Chondrocyte (in vitro differentiated cells): ENCODE measurements around the gene ZDHHC14. TPM values are rescaled to one million over a fixed set of nuclear protein-coding genes. Genes with fewer than 3 reads are reported as not detected.
"Not testable (repeated sequence)": the region's sequence is repeated elsewhere in the genome, so short reads cannot be mapped to it uniquely, and the experiment has no call there.

ENCODE experiments used
- DNase-seq: peaks from one replicate; pipeline ENCODE4 v3.0.0; 2021; ENCODE audit warnings: mixed read lengths, low spot score
- H3K27ac Mint-ChIP-seq: one replicate; pipeline ENCODE4 v1.8.0; 2021; ENCODE audit warnings: mild to moderate bottlenecking, moderate library complexity, mixed read lengths; ENCODE audit not compliant: unreplicated experiment
- H3K27me3 Mint-ChIP-seq: 2 replicates; pipeline ENCODE4 v1.8.0; 2021; ENCODE audit warnings: low read depth, mixed read lengths
- H3K36me3 Mint-ChIP-seq: 2 replicates; pipeline ENCODE4 v1.8.0; 2021; ENCODE audit warnings: low read depth, mixed read lengths
- H3K4me1 Mint-ChIP-seq: 2 replicates; pipeline ENCODE4 v1.8.0; 2021; ENCODE audit warnings: low read depth, mild to moderate bottlenecking, mixed read lengths
- H3K4me3 Mint-ChIP-seq: one replicate; pipeline ENCODE4 v1.8.0; 2021; ENCODE audit warnings: mild to moderate bottlenecking, moderate library complexity, mixed read lengths; ENCODE audit not compliant: unreplicated experiment
- H3K9me3 Mint-ChIP-seq: 2 replicates; pipeline ENCODE4 v1.8.0; 2021; ENCODE audit warnings: low read depth, mixed read lengths
- total RNA-seq: library from RNA; stranded (reverse); gene quantifications from 3 replicates; pipeline ENCODE4 v1.2.1, GENCODE V29; 2021
- TF ChIP-seq, protein P1 (sequence below): fragments of 200-600 bp; sonication (generic); IDR thresholded peaks from 2 replicates; pipeline ENCODE4 v1.5.0; 2021; ENCODE audit warnings: antibody characterized with exemption, mild to moderate bottlenecking, moderate library complexity

ZDHHC14 gene
- total RNA-seq, 1 donor from 2014 or later = 8.4 TPM

DNA sequence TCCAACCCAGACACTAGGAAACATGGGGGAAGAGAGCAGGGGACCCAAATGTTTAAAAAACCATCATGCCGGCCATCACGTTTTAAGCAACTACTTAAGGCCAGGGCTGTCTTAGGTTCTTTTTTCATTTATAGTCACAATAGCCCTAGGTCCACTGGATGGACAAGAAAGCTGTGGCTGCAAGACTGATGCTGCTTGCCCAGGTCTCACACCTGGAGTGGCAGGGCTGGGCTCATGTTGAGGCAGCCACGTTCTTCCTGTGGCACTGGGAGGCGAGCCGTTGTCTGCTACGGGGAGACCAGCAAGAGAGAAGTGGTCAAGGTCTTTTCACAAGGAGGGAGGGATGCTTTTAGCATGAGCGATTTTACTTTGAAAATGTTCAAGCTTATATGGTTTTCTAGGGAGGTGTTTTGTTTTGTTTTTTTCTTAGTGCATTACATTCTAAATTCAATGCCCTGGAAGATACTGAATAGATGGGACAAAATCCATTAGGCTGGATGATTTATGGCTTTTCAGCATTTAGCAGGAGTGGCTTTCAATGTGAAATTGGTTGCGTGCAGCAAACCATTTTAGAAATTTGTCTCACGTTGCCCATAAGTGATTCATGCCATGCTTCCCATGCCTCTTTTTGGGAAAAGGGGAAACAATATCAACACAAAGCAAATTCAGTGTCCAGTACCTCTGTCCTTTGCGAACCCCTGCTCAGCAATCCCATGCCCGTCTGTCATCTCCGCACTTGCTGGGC, 335.4 kb downstream of the ZDHHC14 start:
- H3K9me3 Mint-ChIP-seq = no peaks in the 10 kb centered on the region
- H3K36me3 Mint-ChIP-seq = no peaks in the 10 kb centered on the region
- H3K4me1 Mint-ChIP-seq = peaks cover 39% of the 10 kb centered on the region
- H3K27ac Mint-ChIP-seq = peak overlapping the region; percentile 85
- TF ChIP-seq, protein P1, sequence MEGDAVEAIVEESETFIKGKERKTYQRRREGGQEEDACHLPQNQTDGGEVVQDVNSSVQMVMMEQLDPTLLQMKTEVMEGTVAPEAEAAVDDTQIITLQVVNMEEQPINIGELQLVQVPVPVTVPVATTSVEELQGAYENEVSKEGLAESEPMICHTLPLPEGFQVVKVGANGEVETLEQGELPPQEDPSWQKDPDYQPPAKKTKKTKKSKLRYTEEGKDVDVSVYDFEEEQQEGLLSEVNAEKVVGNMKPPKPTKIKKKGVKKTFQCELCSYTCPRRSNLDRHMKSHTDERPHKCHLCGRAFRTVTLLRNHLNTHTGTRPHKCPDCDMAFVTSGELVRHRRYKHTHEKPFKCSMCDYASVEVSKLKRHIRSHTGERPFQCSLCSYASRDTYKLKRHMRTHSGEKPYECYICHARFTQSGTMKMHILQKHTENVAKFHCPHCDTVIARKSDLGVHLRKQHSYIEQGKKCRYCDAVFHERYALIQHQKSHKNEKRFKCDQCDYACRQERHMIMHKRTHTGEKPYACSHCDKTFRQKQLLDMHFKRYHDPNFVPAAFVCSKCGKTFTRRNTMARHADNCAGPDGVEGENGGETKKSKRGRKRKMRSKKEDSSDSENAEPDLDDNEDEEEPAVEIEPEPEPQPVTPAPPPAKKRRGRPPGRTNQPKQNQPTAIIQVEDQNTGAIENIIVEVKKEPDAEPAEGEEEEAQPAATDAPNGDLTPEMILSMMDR = no peak
- peak overlapping the region; percentile 20 for H3K4me3 Mint-ChIP-seq
- no peak for DNase-seq
- no peaks in the 10 kb centered on the region for H3K27me3 Mint-ChIP-seq

DNA sequence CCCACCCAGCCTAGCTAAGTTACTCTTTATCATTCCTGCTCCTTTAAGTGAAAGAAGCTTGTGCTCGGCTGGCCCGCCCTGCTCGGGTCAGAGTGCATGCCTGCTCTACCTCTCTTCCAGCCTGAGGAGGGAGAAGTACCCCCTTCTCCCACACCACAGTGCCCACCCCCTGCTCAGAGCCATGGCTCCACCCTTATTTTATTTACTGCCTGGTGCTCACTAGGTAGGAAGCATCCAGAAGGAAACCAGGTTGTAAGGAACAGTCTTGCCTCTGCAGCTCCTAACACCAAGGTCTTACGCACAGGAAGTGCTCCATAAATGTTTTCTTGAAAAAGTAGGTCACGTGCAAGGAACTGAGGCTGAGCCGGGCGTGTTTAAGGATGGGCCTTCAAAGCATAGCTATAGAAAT, 336.4 kb downstream of the ZDHHC14 start:
- Mint-ChIP-seq H3K36me3 (no peaks in the 10 kb centered on the region), H3K27ac (peak overlapping the region; percentile 72), H3K4me1 (peaks cover 39% of the 10 kb centered on the region), H3K27me3 (no peaks in the 10 kb centered on the region), H3K9me3 (no peaks in the 10 kb centered on the region), H3K4me3 (no peak overlapping the region)
- no peak for DNase-seq
- TF ChIP-seq, protein P1 = no peak

DNA sequence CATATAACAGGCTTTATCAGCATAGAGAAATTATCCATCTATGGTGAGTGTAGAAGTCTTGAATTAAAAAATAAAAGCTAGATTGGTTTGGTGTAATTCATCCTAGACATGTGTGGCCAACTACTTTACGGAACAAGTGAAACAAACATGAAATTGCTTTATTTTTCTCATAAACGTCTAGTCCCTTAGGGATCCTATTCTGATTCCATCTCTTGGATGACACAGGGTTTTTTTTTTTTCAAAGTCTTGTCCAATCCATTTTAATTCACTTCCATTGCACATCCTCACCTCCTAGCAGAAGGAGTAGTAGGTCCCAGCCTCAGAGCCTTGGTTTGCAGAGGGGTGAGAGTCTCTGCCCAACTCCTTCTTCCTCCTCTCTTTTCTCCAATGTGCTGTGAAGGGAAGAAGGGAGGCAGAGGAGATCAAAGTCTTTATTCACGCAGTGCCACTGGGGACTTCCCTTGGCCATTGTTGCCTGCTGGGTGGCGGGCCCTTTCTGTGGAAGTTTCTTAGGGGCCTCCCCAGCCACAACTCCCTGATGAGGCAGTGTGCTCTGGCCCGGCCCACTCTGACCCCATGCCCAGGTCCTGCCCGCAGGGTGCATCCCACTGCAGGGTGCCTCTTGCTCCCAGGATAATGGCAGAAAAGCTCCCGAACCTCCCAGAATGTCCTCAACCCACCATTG, 337.7 kb downstream of the ZDHHC14 start:
- no peaks in the 10 kb centered on the region for H3K9me3 Mint-ChIP-seq
- H3K36me3 Mint-ChIP-seq = no peaks in the 10 kb centered on the region
- peaks cover 44% of the 10 kb centered on the region for H3K4me1 Mint-ChIP-seq
- no peaks in the 10 kb centered on the region for H3K27me3 Mint-ChIP-seq
- H3K27ac Mint-ChIP-seq = peak overlapping the region; percentile 47
- DNase-seq = no peak
- TF ChIP-seq, protein P1 = no peak
- no peak overlapping the region for H3K4me3 Mint-ChIP-seq

DNA sequence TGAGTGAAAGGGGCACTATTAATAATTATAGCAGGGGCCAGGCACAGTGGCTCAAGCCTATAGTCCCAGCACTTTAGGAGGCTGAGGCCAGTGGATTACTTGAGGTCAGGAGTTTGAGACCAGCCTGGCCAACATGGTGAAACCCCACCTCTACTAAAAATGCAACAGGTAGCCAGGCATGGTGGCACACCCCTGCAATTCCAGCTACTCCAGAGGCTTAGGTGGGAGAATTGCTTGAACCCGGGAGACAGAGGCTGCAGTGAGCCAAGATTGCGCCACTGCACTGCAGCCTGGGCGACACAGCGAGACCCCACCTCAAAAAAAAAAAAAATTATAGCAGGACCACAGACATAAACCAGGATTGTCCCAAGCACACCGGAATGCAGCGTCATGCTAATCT, 340.0 kb downstream of the ZDHHC14 start:
- not testable (repeated sequence) for H3K27me3 Mint-ChIP-seq, DNase-seq, H3K36me3 Mint-ChIP-seq, H3K27ac Mint-ChIP-seq, H3K4me3 Mint-ChIP-seq
- peaks cover 51% of the 10 kb centered on the region for H3K4me1 Mint-ChIP-seq
- H3K9me3 Mint-ChIP-seq = peaks cover 12% of the 10 kb centered on the region

DNA sequence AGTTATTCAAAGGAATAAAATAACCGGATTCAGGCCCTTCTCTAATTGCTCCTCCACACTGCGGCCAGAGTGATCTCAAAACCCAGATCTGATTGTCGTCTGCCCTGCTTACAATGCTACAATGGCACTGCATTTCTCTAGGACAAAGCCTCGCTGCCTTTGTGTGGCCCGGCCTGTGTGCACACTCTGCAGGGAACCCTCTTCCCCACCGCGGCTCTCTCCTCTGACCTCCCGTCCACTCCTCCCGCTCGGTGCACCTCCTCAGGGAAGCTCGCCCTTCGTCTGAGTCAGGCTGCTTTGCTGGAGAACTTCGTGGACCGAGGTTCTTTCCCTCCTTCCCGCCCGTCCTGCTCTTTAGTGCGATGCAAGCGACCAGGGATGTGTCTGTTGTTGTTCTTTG, 340.4 kb downstream of the ZDHHC14 start:
- Mint-ChIP-seq H3K4me3 (no peak overlapping the region), H3K27me3 (no peaks in the 10 kb centered on the region), H3K4me1 (peaks cover 46% of the 10 kb centered on the region), H3K36me3 (peaks cover 11% of the 10 kb centered on the region), H3K27ac (no peak overlapping the region), H3K9me3 (peaks cover 16% of the 10 kb centered on the region)
- TF ChIP-seq, protein P1 = no peak
- DNase-seq = no peak
